HG03460 (cell line): ENCODE measurements around the gene PAFAH1B1.
"Not testable (repeated sequence)": the region's sequence is repeated elsewhere in the genome, so short reads cannot be mapped to it uniquely, and the experiment has no call there.

Experiments
- ATAC-seq: cut with Tn5 transposase; IDR thresholded peaks from one replicate; pipeline ENCODE4 v1.9.1; 2021; ENCODE audit not compliant: unreplicated experiment

The PAFAH1B1 gene

GRCh38 chr17:2688351-2689342 lies 95.2 kb downstream of the PAFAH1B1 start:
- ATAC-seq = no peak

DNA sequence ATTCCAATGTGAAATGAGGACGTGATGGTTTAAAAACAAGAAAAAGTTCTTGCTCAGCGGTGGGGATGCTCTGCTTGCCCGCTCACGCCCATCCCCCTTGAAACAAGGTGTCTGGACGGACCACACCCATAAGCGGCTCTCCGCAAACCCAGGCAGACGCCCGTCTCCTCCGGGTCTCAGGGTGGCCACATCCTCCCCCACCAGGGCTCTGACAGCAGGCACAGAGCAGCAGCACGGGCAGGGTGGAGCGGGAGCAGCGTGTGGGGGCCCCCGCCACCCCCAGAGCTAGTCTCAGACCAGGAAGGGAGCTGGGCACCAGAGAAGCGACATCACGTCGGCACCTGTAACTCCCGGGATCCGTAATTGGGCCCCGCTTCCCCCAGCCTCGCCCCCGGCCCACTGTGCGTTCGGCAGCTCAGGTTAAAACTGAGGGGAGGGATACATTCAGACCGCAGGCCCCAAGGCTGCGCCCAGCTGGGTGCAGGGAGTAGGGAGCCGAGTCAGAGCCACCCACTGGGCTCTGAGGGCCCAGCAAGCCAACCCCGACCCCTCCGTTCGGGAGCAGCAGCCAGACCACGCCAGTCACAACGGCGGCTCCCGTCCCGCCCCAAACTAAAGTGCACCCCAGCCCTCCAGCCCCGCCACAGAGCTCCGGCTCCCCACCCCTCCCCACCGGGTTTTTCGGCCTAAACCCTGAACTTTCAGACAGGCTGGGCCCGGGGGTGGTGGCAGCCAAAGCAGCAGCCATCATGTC lies 96.1 kb downstream of the PAFAH1B1 start:
- no peak for ATAC-seq

DNA sequence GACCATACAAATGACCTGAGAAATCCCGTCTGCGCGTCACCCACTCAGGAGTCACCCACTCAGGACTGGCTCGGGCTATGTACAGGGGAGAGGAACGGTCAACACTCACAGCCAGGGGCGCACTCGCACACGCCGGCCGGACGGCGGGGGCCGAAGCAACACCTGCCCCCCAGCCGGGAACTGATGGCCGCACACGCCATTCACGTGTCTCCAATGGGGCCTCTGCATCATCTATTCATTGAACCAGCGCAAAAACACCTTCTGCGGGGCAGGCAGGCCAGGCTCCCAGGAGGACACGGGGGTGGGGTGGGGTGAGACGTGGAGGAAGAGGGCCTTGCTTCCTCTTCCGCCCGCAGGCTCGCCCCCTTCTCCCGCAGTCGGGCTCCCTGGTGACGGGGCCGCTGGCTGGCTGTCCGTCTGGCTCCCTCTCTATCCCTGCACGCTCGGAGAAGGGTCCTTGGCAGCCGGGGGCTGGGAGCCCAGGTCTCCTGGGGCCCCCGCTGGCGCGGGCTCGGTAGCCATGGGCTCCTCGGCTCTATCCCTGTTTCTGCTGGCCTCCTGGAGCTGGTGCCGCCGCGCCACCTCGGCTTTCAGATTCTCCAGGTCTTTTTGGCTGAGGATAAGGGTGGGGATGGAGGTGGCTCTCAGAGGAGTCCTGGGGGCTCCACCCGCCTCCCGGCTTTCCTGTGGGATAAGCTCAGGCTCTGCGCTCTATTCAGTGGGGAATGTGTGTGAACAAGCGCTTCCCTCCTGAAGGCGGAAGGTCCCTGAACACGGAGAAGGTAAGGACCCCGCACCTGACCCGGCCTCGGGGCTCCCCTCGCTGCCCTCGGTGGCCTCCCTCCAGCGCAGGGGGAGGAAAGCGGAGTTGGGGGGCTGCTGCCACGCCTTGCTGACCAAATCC lies 97.0 kb downstream of the PAFAH1B1 start:
- ATAC-seq = no peak

- no peak for ATAC-seq
Measured at GRCh38 chr17:2691069-2691871, 97.8 kb downstream of the PAFAH1B1 start.

DNA sequence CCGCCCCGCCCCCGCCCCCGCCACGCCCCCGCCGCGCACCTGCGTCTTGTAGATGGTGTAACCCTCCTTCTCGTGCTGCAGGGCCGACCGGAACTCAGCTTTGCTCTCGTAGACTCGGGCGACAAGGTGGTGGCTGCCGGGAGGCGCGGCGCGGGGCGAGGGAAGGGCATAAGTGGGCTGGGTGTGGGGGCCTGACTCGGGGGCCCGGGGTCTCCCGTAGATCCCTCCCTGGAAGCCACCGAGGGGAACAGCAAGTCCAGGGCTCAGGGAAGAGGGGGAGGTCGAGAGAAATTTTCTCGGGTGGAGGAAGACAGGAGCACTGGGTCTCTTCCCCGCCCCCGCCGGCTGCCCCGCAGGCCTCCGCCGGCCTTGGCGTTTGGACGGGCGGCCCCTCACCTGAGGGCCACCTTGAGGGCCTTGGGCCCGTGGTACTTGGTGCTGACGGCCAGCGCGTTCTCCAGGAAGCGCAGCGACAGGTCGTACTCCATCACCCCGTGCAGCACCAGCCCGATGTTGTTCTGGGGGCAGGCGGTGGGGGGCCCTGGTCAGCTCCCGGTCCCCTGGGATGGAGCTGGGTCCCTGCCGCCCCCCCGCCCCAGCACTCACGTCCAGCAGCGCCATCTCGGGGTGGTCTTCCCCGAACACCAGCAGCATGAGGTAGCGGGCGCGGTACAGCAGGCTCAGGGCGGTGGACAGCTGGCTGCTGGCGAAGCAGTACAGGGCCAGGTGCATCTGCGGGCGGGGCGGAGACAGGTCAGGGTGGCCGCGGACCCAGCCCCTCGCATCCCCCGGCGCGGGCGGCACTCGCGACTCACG lies 98.7 kb downstream of the PAFAH1B1 start:
- no peak for ATAC-seq

- no peak for ATAC-seq
Measured at GRCh38 chr17:2692781-2693135, 99.3 kb downstream of the PAFAH1B1 start.

GRCh38 chr17:2693561-2694380 lies 100.3 kb downstream of the PAFAH1B1 start:
- no peak for ATAC-seq

- ATAC-seq = no peak
Measured at GRCh38 chr17:2694381-2695242, 101.2 kb downstream of the PAFAH1B1 start.

DNA sequence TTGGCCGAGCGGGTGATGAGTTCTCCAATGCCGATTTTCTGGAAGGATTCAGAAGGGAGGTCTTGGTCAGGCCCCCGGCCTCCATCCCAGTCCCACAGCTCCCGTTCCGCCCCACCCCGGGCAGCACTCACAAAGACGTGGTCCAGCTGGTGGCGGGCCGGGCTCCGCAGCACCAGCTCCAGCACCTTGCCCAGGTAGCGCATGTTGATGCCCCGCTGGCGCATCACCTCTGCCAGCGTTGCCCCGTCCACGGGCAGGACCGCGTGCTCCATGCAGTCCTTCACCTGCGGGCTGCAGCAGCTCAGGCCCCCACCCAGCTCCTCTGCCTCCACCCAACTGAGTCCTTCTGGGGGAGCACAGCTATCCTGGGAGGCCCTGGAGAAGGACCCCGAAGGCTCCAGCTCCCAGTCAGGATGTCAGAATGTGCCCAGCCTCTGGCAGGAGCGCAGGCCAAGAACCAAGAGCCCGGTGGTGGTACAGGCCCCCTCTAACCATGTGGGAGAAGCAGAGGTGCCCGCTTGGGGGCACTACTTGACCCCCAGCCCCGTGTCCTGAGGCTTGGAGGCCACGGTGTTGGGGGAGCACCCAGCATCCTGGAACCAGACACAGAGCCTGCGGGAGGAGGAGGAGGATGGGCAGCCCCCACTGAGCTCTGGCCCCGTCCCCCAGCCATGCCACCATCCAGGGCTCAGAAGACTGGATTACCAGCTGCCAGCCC lies 101.9 kb downstream of the PAFAH1B1 start:
- no peak for ATAC-seq

DNA sequence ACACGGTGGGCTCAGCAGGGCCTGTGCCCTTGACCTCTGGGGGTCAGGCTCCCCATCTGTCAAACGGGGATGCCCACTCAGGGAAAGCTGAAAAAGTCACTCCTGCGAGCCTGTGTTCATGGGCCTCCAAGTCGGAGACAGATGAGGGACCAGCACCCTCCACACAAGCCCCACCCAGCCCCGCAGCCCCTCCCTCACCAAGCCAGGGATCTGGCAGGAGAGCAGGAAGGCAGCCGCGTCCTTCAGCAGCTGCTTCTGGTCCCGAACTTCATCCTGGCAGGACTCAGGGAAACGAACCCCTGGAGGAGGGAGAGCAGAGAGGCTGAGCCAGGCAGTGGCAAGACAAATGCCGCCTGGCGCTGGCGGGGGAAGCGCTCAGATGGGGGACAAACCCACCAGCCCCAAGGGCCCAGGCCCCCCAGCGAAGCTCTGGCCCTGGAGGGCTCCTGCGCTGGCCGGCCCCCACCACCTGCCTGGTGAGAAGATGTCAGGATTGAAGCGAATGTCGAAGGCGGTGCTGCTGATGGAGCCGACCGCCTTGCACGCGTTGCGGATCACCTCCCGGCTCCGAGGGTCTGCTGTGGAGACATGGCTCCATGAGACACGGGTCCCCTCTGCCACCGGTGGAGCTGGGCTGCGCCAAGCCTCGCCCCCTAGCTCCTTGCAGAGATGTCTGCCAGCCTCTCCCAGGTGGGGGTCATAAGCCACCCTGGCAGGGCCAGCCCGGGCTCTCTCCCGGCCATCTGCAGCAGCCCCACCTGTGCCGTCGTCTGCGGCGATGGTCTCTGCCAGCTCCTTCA lies 102.7 kb downstream of the PAFAH1B1 start:
- no peak for ATAC-seq

- no peak for ATAC-seq
Measured at GRCh38 chr17:2697611-2698162, 104.2 kb downstream of the PAFAH1B1 start.

- not testable (repeated sequence) for ATAC-seq
Measured at GRCh38 chr17:2699216-2699805, 105.9 kb downstream of the PAFAH1B1 start.

DNA sequence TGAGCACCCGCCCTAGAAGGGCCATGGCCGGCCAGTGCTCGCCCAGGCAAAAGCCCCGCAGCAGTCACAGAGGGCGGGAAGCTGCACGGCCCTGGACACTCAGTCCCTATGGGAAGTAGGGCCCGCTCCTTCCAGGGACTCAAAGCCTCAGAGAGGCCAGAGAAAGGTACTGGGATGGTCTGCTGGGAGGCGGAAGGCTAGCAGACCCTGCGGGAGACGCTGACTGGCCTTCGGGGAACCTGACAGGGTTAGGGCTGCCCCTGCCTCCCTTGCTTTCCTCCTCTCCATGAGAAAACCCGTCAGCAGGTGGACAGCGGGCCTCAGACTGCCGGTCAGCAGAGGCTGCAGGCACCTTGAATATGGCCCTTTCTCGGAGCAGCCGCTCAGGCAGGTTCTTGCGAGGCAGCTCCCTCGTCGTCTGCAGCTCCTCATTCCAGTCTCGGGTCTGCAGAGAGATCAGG lies 106.6 kb downstream of the PAFAH1B1 start:
- ATAC-seq = no peak

DNA sequence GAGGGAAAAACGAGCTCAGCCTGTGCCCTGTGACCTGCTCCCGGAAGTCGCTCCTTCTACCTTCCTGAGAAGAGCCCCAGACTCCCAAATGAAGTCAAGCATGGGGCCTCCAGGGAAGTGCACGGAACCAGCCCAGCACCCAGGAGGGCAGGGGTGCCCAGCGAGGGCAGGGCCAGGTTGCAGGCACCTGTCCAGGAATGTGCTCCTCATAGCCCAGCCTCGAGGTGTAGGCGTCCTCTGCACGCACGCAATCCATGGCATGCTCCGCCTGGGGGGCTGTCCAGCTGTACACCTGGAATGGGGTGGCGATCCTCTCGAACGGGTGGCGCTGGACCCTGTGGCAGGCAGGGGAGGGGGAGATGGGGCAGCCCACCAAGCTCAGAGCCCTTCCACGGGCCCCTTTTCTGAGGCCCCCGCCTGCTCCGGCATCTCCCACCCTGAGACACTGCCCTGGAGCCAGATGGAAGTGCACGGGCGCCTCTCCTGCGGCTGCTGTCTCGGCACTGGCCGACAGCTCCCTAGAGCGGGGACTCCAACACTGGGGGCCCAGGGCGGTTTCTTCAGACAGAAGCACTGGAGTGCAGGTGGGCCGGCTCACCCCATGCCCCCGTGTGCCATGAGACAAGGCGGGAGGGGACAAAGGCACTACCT lies 107.2 kb downstream of the PAFAH1B1 start:
- ATAC-seq = no peak
